HG02852 (cell line): ENCODE results near the gene RSL24D1.

ENCODE experiments used
- ATAC-seq: cut with Tn5 transposase; IDR thresholded peaks from one replicate; pipeline ENCODE4 v1.9.1; 2021; ENCODE audit warnings: mild to moderate bottlenecking, moderate library complexity; ENCODE audit not compliant: unreplicated experiment

RSL24D1 gene

DNA sequence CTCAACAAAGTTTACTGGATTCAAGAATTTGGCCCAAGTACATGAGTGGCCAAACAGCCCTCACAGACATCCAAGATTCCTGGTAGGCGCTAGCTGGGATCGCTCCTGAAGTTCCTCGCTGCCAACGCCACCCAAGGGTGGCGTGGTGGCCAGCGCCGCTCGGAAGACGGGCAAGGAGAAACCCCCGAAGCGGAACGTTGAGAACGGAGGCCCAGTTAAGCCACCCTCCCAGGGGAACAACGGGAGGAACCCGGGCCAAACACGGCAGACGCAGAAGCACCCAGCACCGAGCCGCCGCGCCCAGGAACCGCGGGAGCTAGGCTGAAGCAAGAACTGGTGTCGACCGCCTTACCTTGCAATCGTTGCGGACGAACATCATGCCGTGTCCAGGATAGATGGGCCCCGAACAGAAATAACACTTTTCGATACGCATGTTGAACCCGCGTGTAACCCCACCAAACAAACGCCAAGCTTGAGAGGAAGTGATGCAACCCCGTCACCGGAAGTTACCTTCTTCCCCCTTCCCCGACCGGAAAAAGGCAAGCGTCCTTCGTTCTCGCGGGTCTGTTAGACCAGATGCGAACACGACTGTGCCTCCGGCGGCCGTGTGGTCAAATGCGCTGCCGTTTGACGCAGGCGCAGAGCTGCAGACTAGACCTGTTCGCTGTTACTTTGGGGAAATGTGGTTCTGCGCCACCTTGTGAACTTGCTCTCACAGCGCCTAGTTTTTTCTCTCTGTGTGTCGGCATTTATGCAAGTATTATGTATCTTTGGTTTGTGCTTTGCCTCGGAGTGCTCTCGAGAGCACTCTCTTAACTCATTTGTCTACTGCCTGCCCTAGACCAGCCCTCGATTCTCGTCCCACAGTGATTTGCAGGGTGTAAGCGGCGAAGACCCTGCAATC lies at the start of gene RSL24D1:
Gene RSL24D1 (minus strand): TSS at position 484 of the 904 bp plus-strand sequence. CDS start 51 bp downstream, at position 433.
- peak; percentile 96 for ATAC-seq

DNA sequence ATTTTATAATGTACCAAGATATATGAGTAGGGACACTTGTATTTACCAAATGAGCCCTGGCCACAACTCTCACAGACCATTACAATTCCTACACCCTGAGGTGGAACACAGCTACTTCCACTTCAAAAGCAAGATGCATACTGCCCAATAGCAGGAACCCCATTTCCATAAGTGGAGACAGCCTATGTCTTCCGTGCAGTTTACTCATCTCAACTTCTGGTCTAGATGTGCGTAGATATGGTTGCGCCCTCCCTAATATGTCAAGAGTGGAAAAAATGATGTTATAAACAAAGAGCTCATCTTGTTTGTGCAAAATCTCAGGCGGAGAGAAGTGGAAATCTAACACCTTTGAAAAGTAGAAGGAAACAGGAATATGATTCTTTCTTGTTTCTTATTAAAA lies 48.3 kb upstream of the RSL24D1 start:
- no peak for ATAC-seq

DNA sequence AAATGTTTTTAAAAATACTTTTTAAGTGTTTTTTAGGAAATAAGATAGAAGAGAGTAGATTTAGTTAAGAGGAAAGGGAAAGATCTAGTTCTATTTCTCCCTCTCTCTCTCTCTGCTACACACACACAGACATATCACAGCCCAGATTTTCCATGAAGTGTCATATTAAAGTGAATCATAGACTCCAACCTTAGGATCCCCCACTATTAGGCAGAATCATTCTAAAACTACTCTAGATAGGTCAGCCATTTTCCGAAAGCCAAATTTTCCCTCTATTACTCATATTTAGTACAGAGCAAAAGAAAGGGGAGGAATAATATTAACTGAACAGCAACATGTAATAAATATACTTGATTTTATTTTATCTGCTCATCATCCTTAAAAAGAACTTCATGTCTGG lies 45.1 kb upstream of the RSL24D1 start:
- ATAC-seq: no peak

DNA sequence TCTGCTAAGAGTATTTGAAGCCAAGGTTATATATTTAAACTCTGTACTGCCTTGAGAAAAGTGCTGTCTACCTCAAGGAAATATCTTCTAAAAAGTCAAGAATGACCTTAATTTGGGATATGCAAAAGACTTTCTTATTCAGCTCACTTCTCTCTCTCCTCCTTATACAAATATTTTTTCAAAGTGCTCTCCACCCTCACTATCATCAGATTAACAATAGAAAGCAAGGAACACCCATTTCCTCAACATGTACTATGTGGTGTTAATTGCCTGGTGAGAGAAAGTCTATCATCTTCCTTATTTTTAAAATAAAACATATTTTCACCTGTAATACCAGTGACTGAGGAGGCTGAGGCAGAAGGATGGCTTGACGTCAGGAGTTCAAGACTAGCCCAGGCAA lies 44.4 kb upstream of the RSL24D1 start:
- ATAC-seq: no peak

DNA sequence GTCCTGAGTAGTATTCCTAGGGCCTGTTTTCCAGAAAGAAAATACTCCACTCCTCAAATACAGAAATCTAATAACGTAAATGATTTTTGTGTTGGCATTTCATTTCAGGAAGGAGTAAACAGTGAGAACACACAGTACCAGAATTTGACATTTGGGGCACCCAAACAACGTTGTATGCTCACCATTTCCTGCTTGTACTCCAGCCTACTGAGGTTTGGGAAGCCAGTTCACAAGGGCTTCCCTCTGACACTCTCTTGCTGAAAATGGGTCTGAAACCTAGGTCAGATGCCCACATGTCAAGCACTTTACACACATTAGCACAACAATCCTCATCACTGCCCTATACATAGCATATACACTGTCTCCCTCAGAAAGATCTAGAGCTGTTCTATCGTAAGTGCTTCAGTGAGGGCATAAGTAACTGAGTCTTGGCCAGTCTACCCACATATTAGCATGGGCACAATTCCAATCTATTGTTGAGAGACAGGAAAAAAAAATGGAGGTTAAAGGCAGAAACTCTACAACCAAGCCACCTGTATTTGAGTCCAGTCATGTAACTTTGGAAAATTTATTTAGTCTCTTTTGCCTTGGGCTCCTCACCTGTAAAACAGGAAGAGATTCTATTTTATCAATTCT lies 43.5 kb upstream of the RSL24D1 start:
- no peak for ATAC-seq

DNA sequence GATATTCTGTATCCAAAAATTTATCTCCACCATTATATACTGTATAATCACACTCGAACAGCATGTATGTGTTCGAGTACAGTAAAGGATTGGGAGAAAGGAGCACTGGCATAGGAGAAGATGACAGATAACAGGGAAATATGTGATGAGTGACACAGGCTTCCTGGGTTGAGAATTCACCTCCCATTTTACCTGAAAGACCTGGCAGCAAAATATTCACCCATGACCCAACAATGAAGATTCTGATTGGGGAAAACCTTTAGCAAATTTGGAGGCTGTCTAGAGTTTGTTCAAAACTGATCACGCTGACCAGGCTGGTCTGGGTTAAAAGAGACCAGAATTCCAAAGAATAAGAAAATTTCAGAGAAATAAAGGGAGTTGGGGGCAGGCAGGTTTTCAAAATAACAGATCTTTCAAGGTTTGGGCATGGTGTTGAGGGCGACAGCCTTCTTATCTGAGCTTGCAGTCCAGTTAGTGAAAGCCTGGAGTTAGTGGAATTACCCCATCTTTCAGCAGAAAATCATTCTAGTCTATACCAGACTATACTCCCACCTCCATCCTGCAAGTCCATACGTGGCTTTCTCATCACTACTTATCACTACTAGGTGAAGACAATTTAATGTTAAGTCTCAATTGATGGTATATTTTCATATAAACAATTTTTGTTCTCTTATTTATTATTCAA lies 42.8 kb upstream of the RSL24D1 start:
- no peak for ATAC-seq

DNA sequence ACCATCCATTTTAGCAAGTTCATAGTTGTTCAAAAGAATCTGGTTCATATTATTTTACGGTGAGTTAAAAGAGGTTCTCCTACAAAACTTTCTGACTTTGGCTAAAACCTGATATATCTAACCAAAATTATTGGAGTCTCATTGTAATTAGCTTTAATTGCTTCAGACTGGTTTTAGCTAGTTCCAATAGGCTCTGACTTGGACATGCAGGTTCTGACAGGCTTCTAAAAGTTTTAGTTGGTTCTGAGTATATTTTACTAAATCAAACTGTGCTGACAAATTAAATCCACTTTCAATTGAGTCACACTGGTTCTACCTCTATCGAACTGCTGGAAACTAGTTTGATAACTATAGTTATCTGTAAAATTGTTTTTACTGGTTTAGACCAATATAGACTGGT lies 42.1 kb upstream of the RSL24D1 start:
- no peak for ATAC-seq

DNA sequence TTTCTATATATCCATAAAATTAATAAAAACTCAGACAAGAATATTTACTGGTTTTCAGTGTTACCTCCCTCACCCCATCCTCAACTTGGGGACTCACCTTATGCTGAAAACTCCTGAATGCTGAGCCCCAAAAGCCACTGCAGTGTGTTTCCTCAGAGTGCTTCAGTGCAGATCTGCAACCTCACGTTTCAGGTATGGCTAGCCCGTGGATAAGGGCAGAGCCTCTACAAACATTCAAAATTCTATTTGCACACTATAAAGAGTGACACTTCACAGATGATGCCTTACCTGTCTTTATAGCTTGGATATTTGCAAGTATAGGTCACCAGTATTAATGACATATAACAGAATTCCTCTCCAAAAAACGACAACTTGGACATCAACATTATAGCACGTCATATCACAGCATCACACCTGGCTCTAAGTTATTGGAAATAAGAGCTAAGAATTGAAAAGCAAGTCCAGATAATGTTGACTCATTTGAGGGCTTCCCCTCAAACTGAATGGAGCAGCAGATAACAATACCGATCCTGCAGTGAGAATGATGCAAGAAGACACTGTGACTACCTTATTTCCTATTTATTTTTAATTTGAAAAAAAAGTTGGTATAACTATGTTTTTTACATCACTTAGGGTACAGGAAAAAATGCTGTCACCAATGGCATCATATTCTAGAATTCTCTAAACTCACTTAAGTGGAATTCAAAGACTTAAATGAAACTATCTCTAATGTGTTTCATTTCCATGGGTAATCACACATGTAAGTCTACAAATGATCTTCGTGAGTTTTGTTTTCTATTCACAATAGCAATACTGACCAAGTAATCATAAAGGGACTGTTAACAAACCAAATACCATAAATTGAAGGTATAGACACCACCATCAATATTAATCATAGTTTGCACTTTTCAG lies 40.7 kb upstream of the RSL24D1 start:
- no peak for ATAC-seq

DNA sequence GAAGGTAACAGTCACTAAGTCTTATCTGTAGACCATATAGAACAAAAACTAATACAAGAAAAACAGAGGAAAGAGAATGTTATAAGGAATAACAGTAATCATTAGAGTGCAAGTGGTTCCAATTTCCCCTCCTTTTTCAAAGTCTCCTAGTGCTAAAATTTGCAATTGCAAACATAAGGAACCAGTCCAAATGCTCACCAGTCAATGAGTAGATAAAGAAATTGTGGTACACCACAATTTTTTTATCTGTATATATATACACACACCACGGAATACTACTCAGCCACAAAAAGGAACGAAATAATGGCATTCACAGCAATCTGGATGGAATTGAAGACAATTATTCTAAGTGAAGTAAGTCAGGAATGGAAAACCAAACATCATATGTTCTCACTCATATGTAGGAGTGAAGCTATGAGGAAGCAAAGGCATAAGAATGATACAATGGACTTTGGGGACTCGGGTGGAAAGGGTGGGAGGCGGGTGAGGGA lies 38.9 kb upstream of the RSL24D1 start:
- ATAC-seq: no peak

DNA sequence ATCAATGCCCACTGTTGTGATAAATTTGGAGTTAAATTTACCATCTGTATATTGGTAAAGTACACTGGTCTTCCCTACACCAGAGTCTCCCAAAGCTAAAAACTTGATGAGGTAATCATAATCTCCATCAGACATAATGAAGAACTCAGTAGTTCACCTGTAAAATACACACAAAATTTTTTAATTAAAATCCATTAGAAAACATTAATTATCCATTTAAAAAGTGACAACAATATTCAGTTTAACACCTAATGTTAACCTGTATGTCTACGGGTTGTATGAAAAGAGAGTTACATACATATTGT lies 38.0 kb upstream of the RSL24D1 start:
- ATAC-seq: no peak

DNA sequence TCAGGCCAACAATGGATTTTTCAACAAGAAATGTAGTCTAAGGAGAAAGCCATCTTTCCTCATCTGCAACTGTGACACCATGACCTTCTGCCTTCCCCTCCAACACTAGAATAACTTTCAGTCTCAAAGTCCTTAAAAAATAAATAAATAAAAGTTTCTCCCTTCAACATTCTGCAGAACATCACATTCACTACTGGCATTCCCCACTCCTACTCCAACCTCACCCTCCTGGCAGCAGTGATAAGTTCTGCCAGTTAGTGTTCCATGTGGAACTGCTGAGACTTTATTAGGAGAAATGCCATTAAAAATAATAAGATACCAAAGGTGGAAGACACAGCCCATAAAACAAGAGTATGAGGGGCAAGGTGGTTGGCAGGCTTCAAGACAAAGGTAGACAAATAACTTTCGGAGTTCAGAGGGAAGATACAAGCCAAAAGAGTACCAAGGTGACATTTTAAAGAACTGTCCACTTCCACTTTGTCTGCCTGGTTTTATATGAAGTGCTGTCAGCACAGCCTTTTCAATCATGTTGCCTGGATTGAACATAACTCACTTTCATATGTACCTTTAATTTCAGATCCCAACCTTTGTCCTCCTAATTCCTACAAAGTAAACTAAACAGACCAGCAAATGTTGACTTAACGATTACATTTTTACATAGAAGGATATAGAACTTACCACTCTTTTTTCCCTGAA lies 37.5 kb upstream of the RSL24D1 start:
- ATAC-seq: no peak

DNA sequence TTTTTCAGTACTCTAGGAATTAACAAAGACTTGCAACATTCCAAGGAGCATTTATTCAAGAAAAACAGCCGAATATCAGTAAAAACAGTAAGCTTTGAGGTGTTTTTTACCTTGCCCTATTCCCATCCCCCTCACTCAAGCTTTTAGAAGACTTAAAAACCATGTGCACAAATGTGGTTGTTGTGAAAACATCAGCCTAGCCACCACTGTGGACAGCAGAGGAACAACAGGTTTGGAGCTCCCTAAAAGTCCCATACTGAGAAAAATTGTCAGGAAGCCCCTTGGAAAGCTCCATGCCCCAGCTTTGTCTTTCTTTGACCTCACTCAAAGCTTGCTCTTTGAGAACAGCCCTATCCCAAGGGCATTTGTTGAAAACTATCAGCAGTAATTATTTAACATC lies 34.7 kb upstream of the RSL24D1 start:
- no peak for ATAC-seq

DNA sequence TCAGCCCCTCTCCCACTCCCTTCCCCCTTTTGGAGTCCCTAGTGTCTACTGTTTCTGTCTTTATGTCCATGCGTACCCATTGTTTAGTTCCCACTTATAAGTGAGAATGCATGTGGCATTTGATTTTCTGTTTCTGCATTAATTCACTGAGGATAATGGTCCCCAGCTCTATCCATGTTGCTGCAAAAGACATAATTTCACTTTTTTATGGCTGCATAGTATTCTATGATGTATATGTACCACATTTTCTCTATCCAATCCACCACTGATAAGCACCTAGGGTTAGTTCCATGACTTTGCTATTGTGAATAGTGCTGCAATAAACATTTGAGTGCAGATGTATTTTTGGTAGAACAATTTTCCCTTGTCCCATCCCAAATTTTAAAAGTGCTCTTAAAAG lies 34.2 kb upstream of the RSL24D1 start:
- no peak for ATAC-seq

DNA sequence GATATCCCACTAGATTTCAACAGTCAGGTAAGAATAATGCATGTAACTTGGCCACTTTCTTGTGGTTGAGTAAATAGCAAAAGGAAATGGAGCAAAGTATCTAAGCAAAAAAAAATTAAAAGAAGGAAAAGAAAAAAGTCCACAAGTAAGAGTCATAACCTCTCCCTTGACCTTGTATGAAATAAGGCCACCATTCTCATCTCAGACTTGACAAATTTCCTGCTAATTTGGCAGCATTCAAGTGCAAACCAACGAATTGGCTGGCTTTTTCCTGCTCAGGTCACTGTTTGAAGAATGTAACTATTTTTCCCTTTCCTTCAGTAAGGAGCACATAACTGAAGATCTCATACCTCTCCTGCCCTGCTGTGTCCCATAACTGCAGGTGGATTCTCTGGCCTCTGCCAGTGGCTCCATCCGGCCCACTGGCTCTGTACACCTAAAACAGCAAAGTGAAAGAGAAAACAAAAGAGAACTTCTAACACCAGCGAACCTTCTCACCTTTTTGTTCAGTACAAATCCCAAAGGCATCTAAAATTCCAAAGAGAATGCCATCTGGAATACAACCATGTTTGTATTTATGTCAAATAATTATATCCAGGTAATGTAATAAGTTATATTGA lies 33.4 kb upstream of the RSL24D1 start:
- no peak for ATAC-seq

DNA sequence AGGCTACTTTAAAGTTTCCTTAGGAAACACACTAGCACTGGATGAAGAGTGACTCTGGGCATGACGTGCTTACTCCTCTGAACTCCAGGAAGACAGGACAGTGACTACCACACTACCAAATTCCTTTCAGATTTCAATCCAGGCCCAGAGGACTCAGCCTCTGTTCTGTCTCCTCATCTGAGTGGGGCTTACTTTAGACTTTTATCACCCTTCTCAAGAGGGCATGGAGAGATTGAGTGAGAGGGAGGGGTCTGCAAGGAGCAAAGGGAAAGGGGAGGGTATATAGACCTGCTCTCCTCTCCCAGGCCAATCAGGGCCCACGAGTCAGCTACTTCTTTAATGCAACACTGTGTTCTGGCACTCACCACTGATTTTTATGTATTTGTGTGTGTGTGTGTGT lies 29.4 kb upstream of the RSL24D1 start:
- no peak for ATAC-seq

DNA sequence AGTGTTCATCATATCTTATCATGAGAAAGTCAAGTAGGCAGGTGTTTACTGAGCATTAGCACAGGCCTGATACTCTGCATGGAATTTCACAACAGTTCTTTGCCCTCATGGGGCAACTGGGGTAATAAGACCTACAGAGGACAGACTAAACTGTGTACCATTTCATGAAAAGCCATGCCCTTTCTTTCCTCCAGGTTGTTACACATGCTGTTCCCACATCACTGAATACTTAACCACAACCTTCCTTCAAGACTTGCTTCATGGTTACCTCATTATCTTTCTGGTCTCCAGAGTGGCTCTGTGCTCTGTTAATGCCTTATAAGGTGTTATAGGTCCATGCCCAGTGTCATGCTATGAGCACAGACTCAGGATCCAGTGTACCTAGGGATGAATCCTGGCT lies 28.2 kb upstream of the RSL24D1 start:
- no peak for ATAC-seq

DNA sequence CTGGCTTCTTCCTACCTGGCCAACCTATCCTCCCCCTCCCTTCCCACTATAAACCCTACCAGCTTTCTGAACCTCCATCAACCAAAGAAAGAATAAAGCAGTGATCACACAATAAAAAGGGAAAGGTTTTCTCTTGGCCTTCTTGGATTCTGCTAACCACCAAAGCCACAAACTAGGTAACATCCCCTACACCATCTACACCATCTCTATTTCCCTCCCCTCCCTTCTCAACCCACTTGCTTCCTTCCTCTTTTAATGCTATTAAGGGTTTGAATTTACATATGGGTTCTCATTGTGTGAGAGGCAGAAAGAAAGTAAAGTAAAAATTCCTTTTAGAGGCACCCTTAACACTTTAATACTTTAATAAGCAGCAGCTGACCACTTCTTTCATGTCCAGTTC lies 25.8 kb upstream of the RSL24D1 start:
- ATAC-seq: peak; percentile 78

DNA sequence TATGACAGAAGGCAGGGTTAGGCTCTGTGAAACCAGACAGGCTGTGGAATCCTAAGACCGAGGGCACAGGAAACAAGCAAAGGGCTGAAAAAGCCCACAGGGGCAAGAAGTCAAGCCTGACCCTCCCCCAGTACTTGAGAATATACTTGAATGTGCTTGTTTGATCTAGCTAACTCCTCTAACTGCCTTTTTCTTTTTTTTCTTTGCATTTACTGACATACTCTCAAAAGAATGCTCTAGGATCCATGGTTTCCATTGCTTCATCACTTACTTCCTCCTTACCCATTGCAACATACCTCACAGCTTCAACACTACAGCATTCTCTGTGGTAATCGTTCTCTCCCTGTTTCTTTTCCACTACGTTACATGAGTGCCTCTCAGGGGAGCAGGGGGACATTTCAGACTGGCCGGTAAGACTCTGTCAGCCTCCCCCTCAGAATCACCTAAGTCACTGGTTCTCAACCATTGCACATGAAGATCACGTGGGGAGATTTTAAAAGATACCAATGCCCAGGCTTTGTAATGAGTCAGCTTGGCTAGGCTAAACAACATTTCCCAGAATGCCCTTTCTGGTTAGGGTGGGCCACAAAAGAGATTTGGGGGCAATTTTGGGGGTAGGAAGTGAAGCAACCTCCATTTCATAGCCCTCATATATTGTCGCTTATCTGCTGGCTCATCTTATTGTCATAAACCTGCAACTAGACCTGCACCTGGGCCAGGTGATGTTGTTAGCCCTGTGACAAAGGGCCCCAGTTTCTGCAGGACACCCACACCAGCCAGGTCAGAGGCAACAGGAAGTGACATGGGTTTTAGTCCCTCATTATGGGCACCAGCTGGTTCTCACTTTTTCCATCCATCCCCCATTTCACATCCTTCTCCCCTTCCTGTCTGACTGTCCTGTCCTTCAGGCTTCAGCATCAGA lies 24.6 kb upstream of the RSL24D1 start:
- ATAC-seq: no peak

DNA sequence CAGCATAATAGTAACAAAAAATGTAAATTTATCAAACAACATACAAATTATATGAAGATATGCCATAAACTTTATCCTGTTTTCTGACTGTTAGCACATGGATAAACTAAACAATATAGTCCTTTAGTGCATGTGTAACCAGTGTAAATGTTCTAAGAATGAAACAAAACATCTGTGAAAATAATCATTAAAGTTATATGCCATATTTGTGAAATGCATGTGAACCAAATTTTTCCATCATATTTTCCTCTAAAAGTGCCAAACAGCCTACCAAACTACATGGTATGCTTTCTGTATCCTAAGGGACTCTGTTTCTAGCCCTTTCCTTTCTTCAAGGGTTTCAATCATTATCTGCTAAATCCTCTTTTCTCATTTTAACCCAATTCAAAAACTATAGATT lies 23.9 kb upstream of the RSL24D1 start:
- no peak for ATAC-seq
